Measurements from ENCODE around the gene C19orf25.
"Not testable (repeated sequence)": the region's sequence is repeated elsewhere in the genome, so short reads cannot be mapped to it uniquely, and the experiment has no call there.

C19orf25 gene

DNA sequence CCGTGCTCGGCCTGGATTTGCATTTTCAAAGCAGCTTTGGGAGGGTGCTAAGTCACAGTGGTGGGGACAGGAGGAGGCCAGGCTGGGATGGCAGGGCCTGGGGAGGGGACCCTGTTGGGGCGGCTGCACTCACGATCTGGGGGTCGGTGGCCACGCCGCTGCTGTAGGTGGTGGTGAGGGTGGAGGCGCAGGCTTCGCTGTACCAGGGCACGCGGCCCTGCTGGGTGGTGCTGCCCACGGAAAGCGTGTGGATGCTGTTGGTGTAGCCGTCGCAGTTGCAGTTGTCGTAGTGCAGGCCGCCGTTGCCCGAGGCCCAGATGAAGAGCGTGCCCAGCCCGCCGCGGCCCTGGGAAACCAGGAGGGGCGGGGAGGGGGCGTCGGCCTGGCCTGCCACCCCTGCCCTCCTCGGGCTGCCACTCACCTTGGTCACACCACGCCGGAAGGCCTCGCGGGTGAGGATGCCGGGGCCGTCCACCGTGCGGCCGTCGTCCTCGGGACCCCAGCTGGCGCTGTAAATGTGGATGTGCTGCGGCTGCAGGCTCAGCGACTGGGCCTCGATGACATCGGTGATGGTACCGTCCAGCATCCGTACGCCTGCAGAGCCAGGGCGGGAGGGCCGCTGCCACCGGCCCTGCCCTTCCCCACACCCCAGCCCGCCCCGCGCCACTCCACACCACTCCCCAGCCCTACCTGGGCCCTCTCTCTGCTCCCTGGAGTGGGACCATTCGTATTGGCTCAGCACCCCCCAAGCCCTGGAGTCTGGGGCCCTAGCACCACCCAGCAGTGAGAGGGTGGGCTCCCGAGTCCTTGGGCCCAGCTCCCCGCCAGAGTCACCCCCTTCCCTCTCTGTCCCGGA lies 7.9 kb upstream of the C19orf25 start:
- Histone ChIP-seq H3K79me2 (ENCODE audit: control insufficient read depth, insufficient read depth, low read length, unreplicated experiment) (no peaks in the 10 kb centered on the region), H2AFZ (ENCODE audit: low read length, unreplicated experiment) (no peak overlapping the region), H3K36me3 (ENCODE audit: insufficient read depth, low read length) (no peaks in the 10 kb centered on the region), H3K27ac (ENCODE audit: low read depth, low read length) (no peak overlapping the region), H3K4me3 (ENCODE audit: low read depth, low read length) (no peak overlapping the region), H3K4me1 (ENCODE audit: control insufficient read depth, insufficient read depth, low read length, unreplicated experiment) (no peaks in the 10 kb centered on the region), H3K27me3 (ENCODE audit: insufficient read depth, low read length) (peaks cover 6% of the 10 kb centered on the region; the same call in 1 of the 2 replicates)

DNA sequence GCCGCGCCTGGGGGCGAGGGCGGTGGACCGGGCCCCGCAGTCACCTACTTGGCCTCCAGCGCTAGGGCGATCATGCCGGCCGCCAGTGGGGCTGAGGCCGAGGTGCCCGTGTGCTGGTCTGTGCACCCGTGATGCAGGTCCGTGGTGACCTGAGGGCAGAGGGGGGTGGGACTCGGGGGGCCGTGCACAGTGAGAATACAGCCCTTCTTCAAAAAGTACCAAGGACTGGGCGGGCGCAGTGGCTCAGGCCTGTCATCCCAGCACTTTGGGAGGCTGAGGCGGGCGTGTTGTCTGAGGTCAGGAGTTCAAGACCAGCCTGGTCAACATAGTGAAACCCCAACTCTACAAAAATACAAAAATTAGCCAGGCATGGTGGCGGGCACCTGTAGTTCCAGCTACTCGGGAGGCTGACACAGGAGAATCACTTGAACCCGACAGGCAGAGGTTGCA lies 5.0 kb upstream of the C19orf25 start:
- H3K4me3 ChIP-seq (ENCODE audit: low read depth, low read length), result no peak overlapping the region
- no peaks in the 10 kb centered on the region for H3K36me3 ChIP-seq (ENCODE audit: insufficient read depth, low read length)
- no peak overlapping the region for H3K27ac ChIP-seq (ENCODE audit: low read depth, low read length)
- no peak overlapping the region for H2AFZ ChIP-seq (ENCODE audit: low read length, unreplicated experiment)
- H3K4me1 ChIP-seq (ENCODE audit: control insufficient read depth, insufficient read depth, low read length, unreplicated experiment), result no peaks in the 10 kb centered on the region
- no peaks in the 10 kb centered on the region for H3K79me2 ChIP-seq (ENCODE audit: control insufficient read depth, insufficient read depth, low read length, unreplicated experiment)
- no peaks in the 10 kb centered on the region for H3K27me3 ChIP-seq (ENCODE audit: insufficient read depth, low read length)

- no peak overlapping the region for H3K27ac ChIP-seq (ENCODE audit: low read depth, low read length)
- H3K27me3 ChIP-seq (ENCODE audit: insufficient read depth, low read length), result no peaks in the 10 kb centered on the region
- H3K4me1 ChIP-seq (ENCODE audit: control insufficient read depth, insufficient read depth, low read length, unreplicated experiment), result no peaks in the 10 kb centered on the region
- H3K4me3 ChIP-seq (ENCODE audit: low read depth, low read length), result no peak overlapping the region
- H3K79me2 ChIP-seq (ENCODE audit: control insufficient read depth, insufficient read depth, low read length, unreplicated experiment), result peaks cover 3% of the 10 kb centered on the region
- no peaks in the 10 kb centered on the region for H3K36me3 ChIP-seq (ENCODE audit: insufficient read depth, low read length)
- no peak overlapping the region for H2AFZ ChIP-seq (ENCODE audit: low read length, unreplicated experiment)
These were observed 4.3 kb upstream of the C19orf25 start for GRCh38 chr19:1483131-1483978.

DNA sequence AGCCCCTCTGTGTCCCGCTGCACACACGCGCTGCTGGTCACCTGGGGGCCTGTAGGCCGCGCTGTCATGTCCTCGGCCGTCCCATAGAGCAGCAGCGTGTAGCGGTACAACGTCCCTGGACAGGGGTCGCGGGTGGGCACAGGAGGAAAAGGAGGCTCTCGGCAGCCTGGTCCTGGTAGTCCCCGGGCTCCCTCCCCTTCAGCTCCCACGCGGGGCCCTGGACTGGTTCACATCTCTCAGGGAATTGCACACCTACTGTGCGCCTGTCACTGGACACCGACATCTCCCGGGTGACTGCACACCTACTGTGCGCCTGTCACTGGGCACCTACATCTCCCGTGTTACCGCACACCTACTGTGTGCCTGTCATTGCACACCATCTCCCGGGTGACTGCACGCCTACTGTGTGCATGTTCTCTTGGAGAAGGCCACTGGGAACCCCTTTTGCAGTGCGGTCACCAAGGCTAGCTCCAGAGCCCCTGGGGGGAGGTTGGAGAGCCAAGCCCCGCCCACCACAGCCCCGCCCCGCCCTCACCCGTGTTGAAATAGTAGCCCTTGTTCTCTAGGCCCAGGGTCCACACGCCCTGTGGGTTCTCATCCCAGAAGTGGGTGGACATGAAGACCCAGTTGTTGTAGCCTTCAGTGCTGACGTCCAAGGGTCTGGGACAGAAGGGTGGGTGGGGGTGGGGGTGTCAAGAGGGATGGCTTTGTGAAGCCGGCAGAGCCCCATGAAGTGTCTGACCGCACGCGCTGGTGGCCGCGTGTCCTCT lies 3.5 kb upstream of the C19orf25 start:
- Histone ChIP-seq H3K36me3 (ENCODE audit: insufficient read depth, low read length) (no peaks in the 10 kb centered on the region), H3K27ac (ENCODE audit: low read depth, low read length) (no peak overlapping the region), H3K4me1 (ENCODE audit: control insufficient read depth, insufficient read depth, low read length, unreplicated experiment) (no peaks in the 10 kb centered on the region), H2AFZ (ENCODE audit: low read length, unreplicated experiment) (no peak overlapping the region), H3K79me2 (ENCODE audit: control insufficient read depth, insufficient read depth, low read length, unreplicated experiment) (peaks cover 8% of the 10 kb centered on the region), H3K4me3 (ENCODE audit: low read depth, low read length) (no peak overlapping the region), H3K27me3 (ENCODE audit: insufficient read depth, low read length) (no peaks in the 10 kb centered on the region)

DNA sequence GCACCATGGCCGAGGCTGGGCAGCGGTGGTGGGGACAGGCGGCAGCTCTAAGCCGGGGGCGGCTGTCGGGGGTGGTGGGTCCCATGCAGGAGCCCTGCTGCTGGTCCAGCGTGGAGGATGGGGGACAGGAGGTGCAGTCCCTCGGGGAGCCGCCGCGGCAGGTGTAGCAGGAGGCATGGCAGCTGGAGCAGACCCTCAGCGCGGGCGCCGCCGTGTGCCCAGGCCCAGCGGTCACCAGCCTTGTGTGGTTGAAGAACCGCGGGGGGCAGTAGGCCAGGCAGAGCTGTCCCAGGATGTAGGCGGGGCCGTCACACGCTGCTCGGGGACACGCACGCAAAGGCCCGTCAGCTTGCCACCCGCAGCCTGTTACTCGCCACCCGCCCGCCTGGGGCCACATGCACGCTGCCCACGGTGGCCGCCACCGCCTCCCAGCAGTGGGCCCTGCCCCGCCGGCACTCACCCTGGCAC lies 2.9 kb upstream of the C19orf25 start:
- H3K36me3 ChIP-seq (ENCODE audit: insufficient read depth, low read length), result no peaks in the 10 kb centered on the region
- H3K27ac ChIP-seq (ENCODE audit: low read depth, low read length), result no peak overlapping the region
- H3K4me3 ChIP-seq (ENCODE audit: low read depth, low read length), result no peak overlapping the region
- H3K4me1 ChIP-seq (ENCODE audit: control insufficient read depth, insufficient read depth, low read length, unreplicated experiment), result no peaks in the 10 kb centered on the region
- peaks cover 14% of the 10 kb centered on the region for H3K79me2 ChIP-seq (ENCODE audit: control insufficient read depth, insufficient read depth, low read length, unreplicated experiment)
- H2AFZ ChIP-seq (ENCODE audit: low read length, unreplicated experiment), result no peak overlapping the region
- no peaks in the 10 kb centered on the region for H3K27me3 ChIP-seq (ENCODE audit: insufficient read depth, low read length)

- H3K4me1 ChIP-seq (ENCODE audit: control insufficient read depth, insufficient read depth, low read length, unreplicated experiment), result no peaks in the 10 kb centered on the region
- no peak overlapping the region for H2AFZ ChIP-seq (ENCODE audit: low read length, unreplicated experiment)
- no peak overlapping the region for H3K27ac ChIP-seq (ENCODE audit: low read depth, low read length)
- H3K4me3 ChIP-seq (ENCODE audit: low read depth, low read length), result no peak overlapping the region
- H3K27me3 ChIP-seq (ENCODE audit: insufficient read depth, low read length), result no peaks in the 10 kb centered on the region
- no peaks in the 10 kb centered on the region for H3K36me3 ChIP-seq (ENCODE audit: insufficient read depth, low read length)
- H3K79me2 ChIP-seq (ENCODE audit: control insufficient read depth, insufficient read depth, low read length, unreplicated experiment), result peaks cover 14% of the 10 kb centered on the region
These were observed 2.3 kb upstream of the C19orf25 start for GRCh38 chr19:1481224-1481892.

DNA sequence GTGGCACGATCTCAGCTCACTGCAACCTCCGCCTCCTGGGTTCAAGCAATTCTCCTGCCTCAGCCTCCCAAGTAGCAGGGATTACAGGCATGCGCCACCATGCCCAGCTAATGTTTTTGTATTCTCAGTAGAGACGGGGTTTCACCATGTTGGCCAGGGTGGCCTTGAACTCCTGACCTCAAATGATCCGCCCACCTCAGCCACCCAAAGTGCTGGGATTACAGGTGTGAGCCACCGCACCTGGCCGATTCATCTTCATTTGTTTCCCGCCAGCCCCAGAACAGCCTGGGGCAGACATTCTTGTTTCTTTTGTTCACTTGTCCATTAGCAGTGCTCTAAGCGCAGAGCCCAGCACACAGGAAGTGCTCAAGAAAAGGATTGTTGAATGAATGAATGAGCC lies 2.0 kb downstream of the C19orf25 start:
- H3K79me2 ChIP-seq (ENCODE audit: control insufficient read depth, insufficient read depth, low read length, unreplicated experiment), result peaks cover 14% of the 10 kb centered on the region
- H3K36me3 ChIP-seq (ENCODE audit: insufficient read depth, low read length); H3K27ac ChIP-seq (ENCODE audit: low read depth, low read length); H2AFZ ChIP-seq (ENCODE audit: low read length, unreplicated experiment); H3K4me1 ChIP-seq (ENCODE audit: control insufficient read depth, insufficient read depth, low read length, unreplicated experiment); H3K27me3 ChIP-seq (ENCODE audit: insufficient read depth, low read length); H3K4me3 ChIP-seq (ENCODE audit: low read depth, low read length): not testable (repeated sequence)

- peaks cover 2% of the 10 kb centered on the region for H3K4me1 ChIP-seq (ENCODE audit: control insufficient read depth, insufficient read depth, low read length, unreplicated experiment)
- H3K27me3 ChIP-seq (ENCODE audit: insufficient read depth, low read length), result no peaks in the 10 kb centered on the region
- H3K4me3 ChIP-seq (ENCODE audit: low read depth, low read length), result no peak overlapping the region
These were observed 3.1 kb downstream of the C19orf25 start for GRCh38 chr19:1475751-1476437.

DNA sequence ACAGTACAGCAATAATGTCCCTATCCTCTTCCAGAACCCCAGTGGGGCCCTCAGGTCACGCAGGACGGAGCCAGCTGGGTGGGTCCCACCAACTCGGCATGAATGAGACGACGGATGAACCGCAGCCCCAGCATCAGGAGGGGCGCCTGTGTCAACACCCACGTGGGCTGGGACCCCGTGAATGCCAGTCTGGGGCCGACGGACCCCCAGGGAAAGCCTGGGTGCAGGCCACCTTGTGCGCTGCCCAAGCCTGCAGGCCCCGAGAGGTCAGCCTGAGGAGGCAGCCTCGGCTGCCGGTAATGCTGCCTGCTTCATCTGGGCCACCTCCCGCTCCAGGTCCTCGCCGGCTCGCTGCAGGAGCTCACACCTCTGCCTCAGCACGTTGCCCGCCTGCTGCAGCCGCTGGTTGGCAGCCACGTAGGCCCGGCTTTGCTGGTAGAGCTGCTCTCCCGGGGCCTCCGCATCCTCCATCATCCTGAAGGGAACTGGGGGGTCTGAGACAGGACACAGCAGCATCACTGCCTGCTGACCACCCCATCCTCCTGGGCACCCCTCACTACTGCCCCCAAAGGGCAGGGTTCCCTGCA lies 4.2 kb downstream of the C19orf25 start:
- Histone ChIP-seq H2AFZ (ENCODE audit: low read length, unreplicated experiment) (no peak overlapping the region), H3K27me3 (ENCODE audit: insufficient read depth, low read length) (no peaks in the 10 kb centered on the region), H3K4me1 (ENCODE audit: control insufficient read depth, insufficient read depth, low read length, unreplicated experiment) (peaks cover 2% of the 10 kb centered on the region), H3K79me2 (ENCODE audit: control insufficient read depth, insufficient read depth, low read length, unreplicated experiment) (peaks cover 14% of the 10 kb centered on the region), H3K36me3 (ENCODE audit: insufficient read depth, low read length) (no peaks in the 10 kb centered on the region), H3K4me3 (ENCODE audit: low read depth, low read length) (no peak overlapping the region), H3K27ac (ENCODE audit: low read depth, low read length) (no peak overlapping the region)

More at GRCh38 chr19:1475751-1476437, 3.1 kb downstream of the C19orf25 start:
- H2AFZ ChIP-seq (ENCODE audit: low read length, unreplicated experiment), result no peak overlapping the region
- H3K36me3 ChIP-seq (ENCODE audit: insufficient read depth, low read length), result no peaks in the 10 kb centered on the region
- H3K27ac ChIP-seq (ENCODE audit: low read depth, low read length), result no peak overlapping the region
- H3K79me2 ChIP-seq (ENCODE audit: control insufficient read depth, insufficient read depth, low read length, unreplicated experiment), result peaks cover 14% of the 10 kb centered on the region
